DND-41 (cell line): ENCODE data around the gene EXT2.

ENCODE experiments used
- CTCF ChIP-seq: IDR thresholded peaks from 2 replicates; pipeline ENCODE4 v1.5.1; 2012; ENCODE audit warnings: borderline replicate concordance, low read length, moderate library complexity, mild to moderate bottlenecking; ENCODE audit not compliant: poor library complexity, severe bottlenecking; ENCODE audit errors: extremely low read depth
- EZH2 ChIP-seq: IDR thresholded peaks from 3 replicates; pipeline ENCODE4 v1.6.1; 2012; ENCODE audit warnings: borderline replicate concordance, low read depth, mild to moderate bottlenecking, moderate library complexity, low read length, inconsistent platforms; ENCODE audit not compliant: severe bottlenecking

DNA sequence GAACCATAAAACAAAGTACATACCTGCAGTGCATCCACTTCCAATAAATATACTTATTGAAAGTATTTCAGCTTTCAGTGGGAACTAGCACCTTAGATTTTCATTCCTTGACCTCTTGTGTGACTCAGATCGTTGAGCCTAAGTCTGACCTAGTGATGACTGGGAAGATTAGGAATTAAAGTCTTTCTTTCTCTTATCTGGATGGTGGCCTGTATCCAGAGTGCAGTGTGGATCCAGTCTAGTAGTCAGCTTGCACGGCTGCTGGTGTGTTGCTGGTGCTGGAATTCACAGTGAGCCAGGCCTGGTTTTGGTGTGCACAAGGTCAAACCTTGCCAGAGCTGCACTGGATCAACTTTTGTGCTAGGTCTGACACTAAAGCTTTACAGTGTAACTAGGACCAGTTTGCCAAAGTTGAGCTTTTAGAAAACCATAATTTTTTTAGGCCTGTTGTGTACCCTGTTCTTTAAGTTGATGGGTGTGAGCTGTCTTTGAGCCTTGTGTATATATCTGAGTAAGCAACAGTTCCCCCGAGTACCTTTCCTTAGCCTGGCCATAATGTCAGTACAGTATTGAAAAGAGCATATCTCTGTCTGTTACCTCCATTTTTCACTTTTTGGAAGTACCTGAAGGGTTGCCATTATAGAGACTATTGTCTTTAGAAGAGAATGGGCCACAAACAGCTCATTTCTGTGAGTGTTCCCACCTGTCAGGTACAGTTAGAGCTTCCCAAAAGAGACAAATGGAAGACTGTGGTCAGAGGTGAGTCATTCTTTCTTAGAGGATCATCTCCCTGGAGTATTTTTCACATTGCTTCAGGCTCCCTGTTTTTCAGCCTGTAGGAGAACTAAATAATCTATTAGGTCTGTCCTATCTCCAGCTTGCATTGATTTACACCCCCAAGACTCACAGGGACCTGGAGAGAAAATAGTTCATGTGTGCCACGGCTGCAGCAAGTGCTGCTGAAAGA lies 124.6 kb downstream of the EXT2 start:
- no peak for TF ChIP-seq CTCF
- TF ChIP-seq EZH2: no peak
